CD4-positive, alpha-beta T cell treated with Interleukin-10 for 1 hour (primary cell): ENCODE measurements around the gene ASGR1.

Source experiments
- DNase-seq: peaks from one replicate; pipeline ENCODE4 v3.0.0-alpha.2; 2020

The ASGR1 gene

DNA sequence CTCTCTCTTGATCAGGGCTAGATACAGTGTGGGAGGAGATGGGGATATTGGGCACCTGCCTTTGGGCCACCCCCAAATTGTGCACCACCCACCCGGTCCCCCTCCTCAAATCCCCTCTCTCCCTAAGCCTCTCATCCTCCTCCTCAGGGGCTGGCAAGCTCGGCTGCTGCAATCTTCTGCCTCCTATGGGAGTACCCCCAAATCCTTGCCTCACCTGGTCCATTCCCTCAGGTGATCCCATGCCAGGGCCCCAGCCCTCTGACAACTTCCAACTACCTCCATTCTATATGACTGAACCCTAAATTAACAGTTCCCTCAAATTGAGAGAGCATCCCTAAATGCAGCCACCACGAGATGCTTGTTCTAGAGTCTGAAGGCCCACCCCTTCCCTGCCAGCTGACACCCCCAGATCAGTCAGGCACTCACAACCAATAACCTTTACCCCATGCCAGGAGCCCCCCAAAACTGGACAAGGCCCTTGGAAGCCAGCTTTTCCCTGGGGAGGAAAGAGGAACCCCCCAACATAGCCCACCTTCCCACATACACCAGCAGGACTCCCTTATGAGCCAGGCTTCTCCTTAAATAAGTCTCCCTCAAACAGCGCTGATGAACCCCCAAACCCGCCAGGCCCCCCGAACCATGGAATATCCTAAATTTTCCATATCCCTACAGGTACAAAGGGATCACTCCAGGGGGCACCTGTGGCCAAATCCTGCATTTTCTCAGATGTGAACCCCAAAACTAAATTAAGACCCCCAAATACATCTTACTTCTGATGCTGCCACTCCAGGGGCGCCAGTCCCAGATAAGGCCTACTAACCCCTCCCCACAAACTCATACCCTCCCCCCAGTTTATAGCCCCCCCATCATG is 37.3 kb upstream of the ASGR1 start:
- DNase-seq = no peak

- no peak for DNase-seq
Observed at GRCh38 chr17:7215652-7216180, 36.5 kb upstream of the ASGR1 start.

DNA sequence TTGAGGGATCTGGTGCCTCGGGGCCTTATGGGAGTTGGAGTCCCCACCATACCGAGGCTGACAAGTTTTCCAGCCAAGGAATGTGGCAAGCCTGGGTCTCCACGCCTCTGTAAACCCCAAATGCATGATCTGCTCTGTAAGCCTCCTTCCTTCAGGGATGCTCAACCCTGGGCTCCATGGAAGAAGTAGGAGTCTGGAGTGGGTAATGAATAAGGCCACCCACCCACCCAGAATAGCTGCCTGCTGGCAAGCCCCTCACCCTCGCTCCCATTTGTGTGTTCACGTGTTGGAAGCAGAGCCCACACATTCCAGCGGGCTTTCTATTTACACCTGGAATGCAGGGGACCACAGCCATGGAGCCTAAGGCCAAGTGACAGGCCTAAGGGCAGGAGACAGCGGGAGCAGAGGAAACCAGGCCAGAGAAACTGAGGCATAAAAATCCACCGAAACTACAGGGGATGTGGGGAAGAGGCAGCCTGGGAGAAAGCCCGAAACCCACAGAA is 36.0 kb upstream of the ASGR1 start:
- no peak for DNase-seq

GRCh38 chr17:7214300-7215135 is 35.3 kb upstream of the ASGR1 start:
- DNase-seq = peak; percentile 100

GRCh38 chr17:7213895-7214299 is 34.7 kb upstream of the ASGR1 start:
- DNase-seq = peak; percentile 91

- no peak for DNase-seq
Observed at GRCh38 chr17:7211491-7212273, 32.5 kb upstream of the ASGR1 start.

- DNase-seq = no peak
Observed at GRCh38 chr17:7208754-7209460, 29.7 kb upstream of the ASGR1 start.

DNA sequence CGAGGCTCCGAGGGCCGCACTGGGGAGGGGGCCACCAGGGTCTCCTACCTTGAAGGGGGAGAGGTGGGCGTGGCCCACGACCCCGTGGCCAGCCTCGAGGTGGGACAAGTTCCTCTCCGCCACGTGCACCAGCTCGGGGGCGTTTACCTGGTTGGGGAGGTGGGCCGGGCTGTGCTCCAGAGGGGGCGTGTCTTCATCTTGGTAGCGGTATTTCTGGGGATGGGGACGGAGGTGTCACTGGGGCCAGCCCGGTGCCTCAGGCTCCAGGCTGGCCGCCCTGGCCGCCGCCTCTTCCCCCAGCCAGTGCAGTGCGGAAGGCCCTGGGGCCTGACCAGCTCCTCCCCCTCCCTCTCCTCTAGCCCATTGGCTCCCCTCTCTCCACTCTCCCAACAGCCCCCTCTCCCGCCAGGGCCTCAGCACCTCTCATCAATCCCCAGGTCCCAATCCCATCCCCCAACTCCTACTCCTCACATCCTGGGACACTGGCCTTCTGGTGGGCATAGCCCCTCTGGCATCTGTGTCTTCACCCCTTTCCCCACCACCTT is 28.9 kb upstream of the ASGR1 start:
- no peak for DNase-seq

- no peak for DNase-seq
Observed at GRCh38 chr17:7207120-7208001, 28.2 kb upstream of the ASGR1 start.

- DNase-seq = no peak
Observed at GRCh38 chr17:7205561-7205960, 26.4 kb upstream of the ASGR1 start.

DNA sequence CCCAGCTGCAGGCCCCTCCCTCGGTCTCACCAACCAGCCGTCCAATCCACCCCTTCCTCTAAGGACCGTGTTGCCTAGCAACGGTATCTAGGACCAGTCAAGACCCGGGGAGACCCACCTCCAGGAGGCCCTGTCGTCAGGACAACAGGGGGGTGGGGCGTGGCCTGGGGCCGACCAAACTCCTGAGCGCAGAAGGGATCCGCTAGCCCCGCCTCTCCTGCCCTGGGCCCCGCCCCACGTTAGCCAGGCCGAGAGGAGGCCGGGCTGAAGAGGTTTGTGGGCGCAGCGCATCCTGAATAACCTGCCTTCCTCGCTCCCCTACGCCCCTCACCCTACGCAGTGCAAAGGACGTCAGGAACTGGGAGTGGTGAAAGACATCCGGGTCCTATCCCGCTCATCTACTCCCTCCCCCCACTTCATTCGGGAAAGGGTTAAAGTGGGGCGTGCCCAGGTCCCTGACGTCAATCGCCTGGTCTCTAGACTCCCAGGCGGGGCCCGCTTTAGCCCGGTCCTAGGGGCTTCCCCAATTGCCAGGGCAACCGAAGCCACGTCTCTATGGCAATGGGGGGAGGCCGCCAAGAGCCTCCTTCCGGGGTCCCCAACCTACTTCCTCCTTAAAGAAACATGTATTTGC is 25.8 kb upstream of the ASGR1 start:
- peak; percentile 99 for DNase-seq

GRCh38 chr17:7204336-7204735 is 25.2 kb upstream of the ASGR1 start:
- no peak for DNase-seq

DNA sequence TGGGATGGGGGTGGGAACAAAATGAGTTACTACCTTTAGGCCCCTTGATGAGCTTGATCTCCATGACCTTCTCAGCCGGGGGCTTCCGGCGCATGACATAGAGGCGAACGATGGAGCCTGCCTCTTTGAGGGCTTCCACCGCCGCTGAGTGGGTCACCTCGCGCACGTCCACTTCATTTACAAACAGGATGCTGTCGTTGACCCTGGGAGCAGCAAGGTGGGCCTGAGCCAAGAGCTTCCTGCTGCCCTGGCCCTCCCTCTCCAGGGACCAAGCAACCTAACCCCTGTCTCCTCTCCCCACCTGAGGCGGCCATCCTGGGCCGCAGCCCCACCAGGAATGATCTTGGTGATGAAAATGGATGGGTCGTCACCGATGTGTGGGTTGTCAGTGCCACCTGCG is 24.2 kb upstream of the ASGR1 start:
- DNase-seq = no peak

GRCh38 chr17:7196651-7197401 is 17.7 kb upstream of the ASGR1 start:
- no peak for DNase-seq

GRCh38 chr17:7195971-7196370 is 16.8 kb upstream of the ASGR1 start:
- no peak for DNase-seq

DNA sequence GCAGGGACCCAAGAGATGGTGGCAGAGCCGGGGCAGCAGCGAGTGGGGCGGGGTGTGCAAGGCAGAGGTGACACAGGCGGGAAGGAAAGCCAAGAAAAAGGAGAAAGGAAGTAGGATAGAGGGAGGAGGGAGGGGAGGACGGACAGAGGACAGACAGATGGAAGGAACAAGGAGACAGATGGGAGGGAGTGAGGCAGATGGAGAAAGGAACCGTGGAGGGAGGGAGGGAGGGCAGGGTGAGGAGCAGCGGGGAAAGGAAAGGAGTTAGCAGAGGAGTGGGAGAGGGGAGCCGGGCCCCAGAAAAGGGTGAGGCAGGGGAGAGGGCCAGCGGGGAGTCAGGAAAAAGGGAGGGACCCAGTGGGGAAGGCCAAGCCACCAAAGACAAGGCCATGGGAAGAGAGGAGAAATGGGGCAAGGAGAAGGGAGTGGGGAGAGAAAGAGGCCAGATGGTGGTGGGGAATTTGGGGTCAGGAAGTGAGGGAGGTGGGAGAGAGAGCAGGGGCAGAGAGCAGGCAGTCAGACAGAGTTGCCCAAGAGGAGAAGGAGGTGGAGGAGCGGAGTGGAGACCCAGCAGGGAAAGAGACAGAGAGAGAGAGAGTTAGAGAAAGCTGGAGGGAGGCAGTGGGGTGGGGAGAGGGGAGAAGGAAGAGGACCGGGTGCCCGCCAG is 13.2 kb upstream of the ASGR1 start:
- DNase-seq = no peak

DNA sequence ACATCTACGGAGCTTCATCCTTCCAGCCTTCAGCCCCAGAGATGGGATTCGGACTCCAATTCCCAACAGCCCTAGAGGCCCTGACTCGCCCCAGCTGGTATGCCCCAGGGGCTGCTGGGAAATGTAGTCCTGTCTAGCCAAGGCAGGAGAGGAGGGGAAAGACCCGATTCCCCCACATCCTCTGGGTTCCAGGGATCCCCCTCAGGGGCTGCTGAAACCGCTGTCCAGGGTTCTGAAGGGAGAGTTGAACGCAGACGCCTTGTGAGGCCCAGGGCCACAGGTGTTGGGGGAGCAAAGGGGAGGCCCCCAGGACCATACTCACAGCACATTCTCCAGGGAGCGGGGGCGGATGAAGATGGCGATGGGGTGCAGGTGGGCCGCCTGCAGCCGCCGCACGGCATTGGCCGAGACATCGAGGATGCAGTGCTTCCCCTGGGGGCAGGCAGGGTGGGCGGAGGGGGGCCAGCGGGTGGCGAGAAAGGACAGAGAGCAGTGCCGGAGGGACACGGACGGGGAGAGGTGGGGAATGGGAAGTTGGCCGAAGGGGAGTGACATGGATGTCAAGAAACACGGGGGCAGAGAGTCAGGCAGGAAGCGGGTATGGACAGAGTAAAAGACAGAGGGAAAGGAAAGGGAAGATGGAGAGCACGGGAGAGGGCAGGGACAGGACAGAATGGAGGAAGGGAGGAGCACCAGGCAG is 12.6 kb upstream of the ASGR1 start:
- DNase-seq = peak; percentile 33

GRCh38 chr17:7191069-7191468 is 11.9 kb upstream of the ASGR1 start:
- no peak for DNase-seq
